Astrocyte (in vitro differentiated cells and primary cell): Measurements from ENCODE around the gene MIA2.

Source experiments
- EZH2 ChIP-seq: IDR thresholded peaks from 2 replicates; pipeline ENCODE4 v1.6.1; 2012; ENCODE audit warnings: mild to moderate bottlenecking, low read length, inconsistent platforms; ENCODE audit not compliant: insufficient read depth
- TF ChIP-seq, protein P1 (sequence below): IDR thresholded peaks from 2 replicates; pipeline ENCODE4 v1.5.1; 2011; ENCODE audit warnings: low read depth, mild to moderate bottlenecking, inconsistent platforms, low read length, moderate library complexity; ENCODE audit not compliant: insufficient read depth

DNA sequence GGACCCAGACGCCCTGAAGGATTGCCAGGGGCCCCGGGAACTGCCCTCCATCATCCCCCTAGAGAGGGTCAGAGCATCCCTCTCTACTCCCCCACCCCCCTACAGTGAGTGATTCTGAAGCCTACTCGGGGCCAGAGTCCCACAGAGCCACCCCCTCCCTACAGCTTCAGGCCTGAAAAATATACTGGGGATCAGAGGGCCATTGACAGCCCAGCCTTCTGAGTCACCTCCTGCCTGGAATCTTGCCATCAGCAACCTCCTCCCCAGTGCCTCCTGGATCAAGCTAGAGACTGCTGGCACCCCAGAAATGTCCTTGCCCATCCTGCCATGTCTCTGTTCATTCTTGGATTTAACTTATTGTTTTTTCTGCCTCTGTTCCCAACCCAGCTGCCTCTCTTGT, 21.7 kb upstream of the MIA2 start:
- TF ChIP-seq, protein P1, sequence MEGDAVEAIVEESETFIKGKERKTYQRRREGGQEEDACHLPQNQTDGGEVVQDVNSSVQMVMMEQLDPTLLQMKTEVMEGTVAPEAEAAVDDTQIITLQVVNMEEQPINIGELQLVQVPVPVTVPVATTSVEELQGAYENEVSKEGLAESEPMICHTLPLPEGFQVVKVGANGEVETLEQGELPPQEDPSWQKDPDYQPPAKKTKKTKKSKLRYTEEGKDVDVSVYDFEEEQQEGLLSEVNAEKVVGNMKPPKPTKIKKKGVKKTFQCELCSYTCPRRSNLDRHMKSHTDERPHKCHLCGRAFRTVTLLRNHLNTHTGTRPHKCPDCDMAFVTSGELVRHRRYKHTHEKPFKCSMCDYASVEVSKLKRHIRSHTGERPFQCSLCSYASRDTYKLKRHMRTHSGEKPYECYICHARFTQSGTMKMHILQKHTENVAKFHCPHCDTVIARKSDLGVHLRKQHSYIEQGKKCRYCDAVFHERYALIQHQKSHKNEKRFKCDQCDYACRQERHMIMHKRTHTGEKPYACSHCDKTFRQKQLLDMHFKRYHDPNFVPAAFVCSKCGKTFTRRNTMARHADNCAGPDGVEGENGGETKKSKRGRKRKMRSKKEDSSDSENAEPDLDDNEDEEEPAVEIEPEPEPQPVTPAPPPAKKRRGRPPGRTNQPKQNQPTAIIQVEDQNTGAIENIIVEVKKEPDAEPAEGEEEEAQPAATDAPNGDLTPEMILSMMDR = no peak
- TF ChIP-seq EZH2 = no peak
